Lung (tissue), 12 donors: Measurements from ENCODE around the gene DLG4. TPM values are rescaled to one million over a fixed set of nuclear protein-coding genes. Genes with fewer than 3 reads are reported as not detected.

Source experiments
- ATAC-seq: fragments of 200-7000 bp; cut with Tn5 transposase; one replicate; pipeline ENCODE4 v1.9.1; 2020; ENCODE audit warnings: moderate number of reproducible peaks; ENCODE audit not compliant: insufficient read depth, low FRiP score
- DNase-seq, 3 donors: peaks; one replicate each; pipeline ENCODE4 v3.0.0-alpha.2; 2013 to 2017
- H3K27ac ChIP-seq, 2 donors: one replicate each; pipeline ENCODE4 v1.5.1; 2013; ENCODE audit warnings: mild to moderate bottlenecking in 2 of 2, moderate library complexity in 2 of 2, control low read depth in 1 of 2, inconsistent platforms in 1 of 2, low read depth in 1 of 2, low read length in 1 of 2
- H3K27me3 ChIP-seq, 3 donors: one replicate each; pipeline ENCODE4 v1.5.1; 2013; ENCODE audit warnings: low read length in 2 of 3; ENCODE audit not compliant: control insufficient read depth in 3 of 3, insufficient read depth in 3 of 3
- H3K36me3 ChIP-seq, 4 donors: one replicate each; pipeline ENCODE4 v1.5.1; 2013; ENCODE audit warnings: low read length in 4 of 4, mild to moderate bottlenecking in 1 of 4, moderate library complexity in 1 of 4; ENCODE audit not compliant: control insufficient read depth in 4 of 4, insufficient read depth in 4 of 4
- H3K4me1 ChIP-seq, 5 donors: one replicate each; pipeline ENCODE4 v1.5.1; 2013; ENCODE audit warnings: low read length in 5 of 5, mild to moderate bottlenecking in 2 of 5, moderate library complexity in 1 of 5; ENCODE audit not compliant: control insufficient read depth in 5 of 5, insufficient read depth in 5 of 5
- H3K4me3 ChIP-seq: one replicate; pipeline ENCODE4 v1.5.1; 2013; ENCODE audit warnings: mild to moderate bottlenecking, control low read depth, moderate library complexity
- H3K9ac ChIP-seq, 2 donors: one replicate each; pipeline ENCODE4 v1.5.1; 2013; ENCODE audit warnings: low read length in 2 of 2, control low read depth in 1 of 2; ENCODE audit not compliant: insufficient read depth in 1 of 2
- H3K9me3 ChIP-seq, 4 donors: one replicate each; pipeline ENCODE4 v1.5.1; 2013; ENCODE audit warnings: low read length in 3 of 4, mild to moderate bottlenecking in 1 of 4, moderate library complexity in 1 of 4; ENCODE audit not compliant: control insufficient read depth in 4 of 4, insufficient read depth in 3 of 4
- CTCF ChIP-seq: IDR thresholded peaks from 2 replicates; pipeline ENCODE4 v1.5.1; 2012; ENCODE audit warnings: mild to moderate bottlenecking; ENCODE audit errors: control extremely low read depth, extremely low read depth
- WGBS, 2 donors: extraction: QIAGEN DNeasy Blood & Tissue Kit; methylation state at CpG; one replicate each; pipeline ENCODE4 v1.1.7; 2013; 5-methylcytosine and 5-hydroxymethylcytosine counted together
- polyA plus RNA-seq, 2 donors: library from polyadenylated mRNA; stranded (reverse); fragments of 200-250 nt; gene quantifications; one replicate each; pipeline ENCODE4 v1.2.1, GENCODE V29; 2013
- total RNA-seq, 2 donors: library from RNA; depleted of rRNA in 1 of 2; stranded (reverse); fragments of >200 nt in 1 of 2; gene quantifications; one replicate each; pipeline ENCODE4 v1.2.1, GENCODE V29; 2014 to 2021
- donor health status: control.
- donor health status: control.
- donor health status: Bipolar disorder and iron deficiency.
- donor health status: healthy.
- donor health status: DM: yes; HTN: yes; CAD: no.

The DLG4 gene
- total and polyA plus RNA-seq, 4 donors: 10.0 to 20.1 (median 15.2) TPM

DNA sequence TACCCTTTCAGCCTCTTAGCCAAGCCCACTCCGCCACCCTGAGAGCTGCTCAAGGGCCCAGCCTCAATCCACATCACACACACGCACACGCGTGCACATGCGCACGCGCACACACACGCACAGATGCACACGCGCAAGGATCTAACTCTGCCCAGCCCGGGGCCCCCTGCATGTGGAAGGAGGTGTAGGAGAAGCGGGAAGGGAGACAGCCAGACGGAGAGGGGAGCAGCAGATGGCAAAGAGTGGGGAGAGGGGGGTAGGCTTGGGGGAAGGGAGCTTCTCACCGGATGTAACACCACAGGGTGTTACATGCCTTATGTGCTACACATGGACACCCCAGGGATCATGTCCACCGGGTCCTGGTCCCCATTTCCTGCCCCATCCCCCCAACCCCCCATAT lies 15.3 kb downstream of the DLG4 start:
- DNase-seq (peak in 2 of 3 donors; percentile 54 to 57), ATAC-seq (no peak)
- peak overlapping the region in 1 of 2 donors; percentile 7 for H3K9ac ChIP-seq
- H3K4me1 ChIP-seq: peaks cover 0 to 17% (median 6%) of the 10 kb centered on the region in 5 donors
- 72 to 89% methylated on average over 15 of the region's 15 CpGs for WGBS, 2 donors
- no peak overlapping the region for H3K27ac ChIP-seq
- no peak overlapping the region for H3K4me3 ChIP-seq
- peaks cover 0 to 15% (median 6%) of the 10 kb centered on the region in 4 donors for H3K36me3 ChIP-seq
- TF ChIP-seq CTCF: no peak
- H3K9me3 ChIP-seq: no peaks in the 10 kb centered on the region
- H3K27me3 ChIP-seq: no peaks in the 10 kb centered on the region

- WGBS, 2 donors: 90 to 92% methylated on average over 16 of the region's 16 CpGs
- H3K36me3 ChIP-seq: peaks cover 0 to 15% (median 6%) of the 10 kb centered on the region in 4 donors
- no peak for DNase-seq
- no peak for TF ChIP-seq CTCF
- H3K27me3 ChIP-seq: no peaks in the 10 kb centered on the region
- H3K9ac ChIP-seq: no peak overlapping the region
- H3K4me1 ChIP-seq: peaks cover 0 to 12% (median 6%) of the 10 kb centered on the region in 5 donors
- no peak overlapping the region for H3K4me3 ChIP-seq
- no peaks in the 10 kb centered on the region for H3K9me3 ChIP-seq
- no peak for ATAC-seq
- no peak overlapping the region for H3K27ac ChIP-seq
Measured at GRCh38 chr17:7203391-7203790, 16.2 kb downstream of the DLG4 start.

GRCh38 chr17:7196651-7197401 lies 22.8 kb downstream of the DLG4 start:
- H3K4me1 ChIP-seq: no peaks in the 10 kb centered on the region
- H3K4me3 ChIP-seq: no peak overlapping the region
- no peak for TF ChIP-seq CTCF
- peaks cover 0 to 41% (median 29%) of the 10 kb centered on the region in 4 donors for H3K36me3 ChIP-seq
- no peaks in the 10 kb centered on the region for H3K9me3 ChIP-seq
- WGBS, 2 donors: 91 to 96% methylated on average over 22 of the region's 22 CpGs
- DNase-seq (no peak), ATAC-seq (no peak)
- H3K27ac ChIP-seq: no peak overlapping the region
- no peak overlapping the region for H3K9ac ChIP-seq
- no peaks in the 10 kb centered on the region for H3K27me3 ChIP-seq

GRCh38 chr17:7195971-7196370 lies 23.7 kb downstream of the DLG4 start:
- Histone ChIP-seq H3K4me3 (no peak overlapping the region), H3K36me3 (peaks cover 0 to 41% (median 29%) of the 10 kb centered on the region in 4 donors), H3K9ac (no peak overlapping the region), H3K27ac (no peak overlapping the region), H3K27me3 (no peaks in the 10 kb centered on the region), H3K4me1 (no peaks in the 10 kb centered on the region), H3K9me3 (no peaks in the 10 kb centered on the region)
- no peak for TF ChIP-seq CTCF
- ATAC-seq (no peak), DNase-seq (no peak)
- 94 to 98% methylated on average over 12 of the region's 12 CpGs for WGBS, 2 donors
